GM19025 (cell line): ENCODE measurements around the gene XAGE1B.
"Not testable (repeated sequence)": the region's sequence is repeated elsewhere in the genome, so short reads cannot be mapped to it uniquely, and the experiment has no call there.

Experiments
- ATAC-seq: cut with Tn5 transposase; IDR thresholded peaks from one replicate; pipeline ENCODE4 v1.9.1; 2021; ENCODE audit warnings: mild to moderate bottlenecking, low read depth, moderate library complexity; ENCODE audit not compliant: unreplicated experiment

XAGE1B gene

DNA sequence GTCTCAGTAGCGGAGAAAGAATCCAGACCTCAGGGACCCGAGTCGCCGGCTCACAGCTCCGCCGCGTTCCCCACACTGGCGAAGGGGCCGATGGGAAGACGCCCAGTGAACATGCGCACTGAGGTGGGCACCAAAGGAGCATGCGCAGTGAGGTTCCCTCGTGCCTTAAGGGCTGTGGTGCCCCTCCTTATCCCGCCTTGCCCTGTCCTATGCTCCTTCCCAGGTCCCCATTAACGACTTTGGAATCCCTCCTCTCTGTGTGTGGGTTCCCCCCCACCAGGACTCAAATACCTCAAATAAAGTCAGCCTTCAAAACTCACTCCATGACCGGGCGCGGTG, at the start of gene XAGE1B:
XAGE1B (minus strand) TSS at position 77 of the 339 bp plus-strand sequence. CDS start 1,536 bp downstream, outside the sequence.
- not testable (repeated sequence) for ATAC-seq

DNA sequence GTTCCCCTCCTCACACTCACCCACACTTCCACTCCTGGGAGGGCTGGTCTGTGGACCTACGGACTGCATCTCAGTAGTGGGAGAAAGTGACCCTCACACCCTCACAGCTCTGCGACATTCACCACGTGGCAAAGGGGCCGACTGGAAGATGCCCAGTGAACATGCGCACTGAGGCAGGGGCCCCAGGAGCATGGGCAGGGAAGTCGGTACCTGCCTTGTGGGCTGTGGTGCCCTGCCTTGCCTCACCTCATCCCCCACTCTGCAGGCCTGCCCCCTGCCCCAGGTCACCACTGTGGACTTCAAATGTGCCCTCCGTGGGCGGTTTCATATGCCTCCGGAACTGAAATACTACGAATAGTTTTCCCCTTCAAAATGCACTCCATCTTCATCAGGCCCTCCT, 46.2 kb upstream of the XAGE1B start:
- no peak for ATAC-seq

DNA sequence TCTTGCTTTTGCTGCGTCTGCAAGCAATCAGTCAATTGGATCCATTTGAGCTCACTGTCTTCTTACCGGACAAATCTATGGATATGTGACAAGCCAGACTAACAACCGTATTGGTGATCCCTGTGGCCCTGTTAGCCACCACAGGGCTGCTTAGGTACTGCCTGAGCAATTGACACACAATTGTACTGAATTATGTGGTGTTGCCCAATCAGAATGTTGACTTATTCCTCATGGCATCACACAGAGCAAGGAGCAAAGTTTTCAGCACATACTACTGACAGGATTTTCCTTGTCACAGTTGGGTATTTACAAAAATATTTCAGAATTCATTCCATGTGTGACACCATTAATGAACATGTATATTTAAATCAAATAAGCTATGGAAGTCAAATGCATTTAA, 41.3 kb upstream of the XAGE1B start:
- ATAC-seq: no peak

DNA sequence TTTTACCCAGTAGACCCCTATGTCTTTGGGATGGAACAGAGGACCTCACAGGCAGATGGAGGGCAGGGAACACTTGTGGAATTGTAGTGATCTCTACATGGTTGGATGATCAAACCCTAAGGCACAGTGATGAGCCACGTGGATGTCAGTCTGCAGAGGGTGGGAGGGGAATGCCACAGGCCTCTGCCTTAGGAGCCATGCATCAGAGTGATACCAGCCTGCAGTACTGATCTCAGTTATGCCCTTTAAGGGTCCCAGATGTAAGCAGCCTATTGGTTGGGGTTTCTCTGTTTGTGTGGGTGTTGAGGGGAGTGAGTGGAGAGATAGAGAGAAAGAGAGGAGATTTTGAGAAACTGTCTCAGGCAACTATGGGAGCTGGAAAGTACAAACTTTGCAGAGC, 39.9 kb upstream of the XAGE1B start:
- no peak for ATAC-seq

- ATAC-seq: no peak
Measured at GRCh38 chrX:52553995-52554642, 37.3 kb upstream of the XAGE1B start.

DNA sequence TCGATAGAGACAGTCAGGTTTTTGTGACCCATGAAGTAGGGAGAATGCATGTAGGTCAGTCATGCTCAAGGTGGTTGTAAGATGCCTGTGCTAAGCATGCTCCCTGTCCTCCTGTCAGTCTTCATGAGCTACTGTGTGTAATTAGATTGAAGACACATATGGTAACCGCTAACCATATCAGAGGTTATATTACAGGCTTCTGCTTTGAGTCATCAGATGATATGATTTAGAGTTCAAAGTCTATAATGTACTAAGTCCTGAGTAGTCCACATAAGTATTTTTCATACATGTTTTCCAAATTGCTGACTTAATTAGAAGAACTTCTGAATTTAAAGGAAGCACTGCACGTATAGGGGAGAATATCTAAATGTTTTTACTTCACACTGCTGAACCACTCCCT, 31.9 kb upstream of the XAGE1B start:
- ATAC-seq: not testable (repeated sequence)

DNA sequence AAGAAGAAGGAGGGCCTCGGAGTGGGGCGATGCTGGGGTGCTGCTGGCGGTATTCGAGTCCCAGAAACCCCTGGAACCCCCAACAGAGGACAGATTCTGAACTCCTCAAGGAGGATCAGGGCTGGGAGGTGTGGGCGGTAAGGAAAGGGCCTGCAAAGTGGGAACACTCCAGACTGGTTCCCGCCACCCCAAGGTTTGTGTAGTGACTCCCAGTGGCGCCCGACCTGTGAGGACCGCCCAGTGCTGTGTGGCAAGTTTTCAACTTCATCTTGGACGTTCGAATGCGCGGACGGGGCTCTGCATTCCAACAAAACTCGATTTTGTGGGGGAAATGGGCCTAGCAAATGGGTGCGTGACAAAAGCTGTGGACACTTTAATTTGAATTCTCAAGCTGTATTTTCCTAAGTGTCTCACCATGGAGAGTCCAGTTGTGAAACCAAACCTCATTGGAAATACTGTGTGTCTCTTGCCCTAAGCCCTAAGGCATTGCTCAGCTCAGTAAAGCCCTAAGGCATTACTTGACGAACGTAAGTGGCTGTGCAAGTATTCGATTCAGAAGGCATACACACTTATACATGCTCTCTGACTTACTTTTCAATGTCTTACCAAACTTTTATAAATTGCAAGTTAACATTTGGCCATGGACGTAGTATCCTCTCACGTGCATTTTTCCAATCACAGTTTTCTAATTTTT, 27.4 kb upstream of the XAGE1B start:
- no peak for ATAC-seq

- ATAC-seq: no peak
Measured at GRCh38 chrX:52542311-52542710, 25.4 kb upstream of the XAGE1B start.

DNA sequence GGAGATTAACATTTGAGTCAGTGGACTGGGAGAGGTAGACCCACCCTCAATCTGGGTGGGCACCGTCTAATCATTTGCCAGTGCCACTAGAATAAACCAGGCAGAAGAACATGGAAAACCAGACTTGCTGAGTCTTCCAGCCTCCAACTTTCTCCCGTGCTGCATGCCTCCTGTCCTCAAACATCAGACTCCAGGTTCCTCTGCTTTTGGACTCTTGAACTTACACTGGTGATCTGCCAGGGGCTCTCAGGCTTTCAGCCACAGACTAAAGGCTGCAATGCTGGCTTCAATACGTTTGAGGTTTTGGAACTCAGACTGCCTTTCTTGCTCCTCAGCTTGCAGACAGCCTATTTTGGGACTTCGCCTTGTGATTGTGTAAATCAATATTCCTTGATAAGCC, 24.2 kb upstream of the XAGE1B start:
- not testable (repeated sequence) for ATAC-seq

DNA sequence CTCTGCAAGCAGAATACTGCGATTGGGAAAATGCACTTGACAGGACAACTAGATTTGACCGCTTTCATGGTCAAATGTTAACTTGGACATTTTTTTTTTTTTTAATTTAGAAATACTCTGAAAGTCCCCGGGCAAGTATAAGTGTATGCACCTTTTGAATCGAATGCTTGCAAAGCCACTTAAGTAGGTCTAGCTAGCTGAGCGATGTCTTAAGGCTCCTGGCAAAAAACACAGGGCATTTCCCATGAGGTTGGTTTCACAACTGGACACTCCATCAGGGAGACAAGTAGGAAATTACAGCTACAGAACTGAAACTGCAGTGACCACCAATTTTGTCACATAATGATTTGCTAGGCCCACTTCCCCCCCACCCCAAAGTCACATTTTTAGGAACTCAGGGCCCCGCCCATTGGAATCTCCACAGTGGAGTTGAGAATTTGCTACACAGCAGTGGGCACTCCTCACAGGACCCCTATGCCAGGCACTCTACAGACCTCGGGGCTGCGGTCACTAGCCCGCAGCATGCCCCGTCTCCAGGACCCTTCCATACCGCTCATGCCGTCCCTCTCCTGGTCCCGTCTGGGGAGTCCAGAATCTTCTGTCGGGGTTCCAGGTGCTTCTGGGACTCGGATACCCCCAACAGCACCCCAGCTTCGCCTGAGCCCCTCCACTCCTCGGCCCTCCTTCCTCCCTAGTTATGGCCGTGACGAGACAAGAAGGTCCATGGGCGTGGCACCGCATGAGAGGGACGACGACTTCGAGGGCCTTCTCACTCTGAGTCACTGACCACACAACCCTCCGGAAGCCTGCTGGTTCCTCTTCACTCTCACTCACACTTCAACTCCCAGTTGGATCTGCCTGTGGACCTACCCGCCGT, 515 bp downstream of the XAGE1B start:
- not testable (repeated sequence) for ATAC-seq

- not testable (repeated sequence) for ATAC-seq
Measured at GRCh38 chrX:52511126-52511525, 5.7 kb downstream of the XAGE1B start.

DNA sequence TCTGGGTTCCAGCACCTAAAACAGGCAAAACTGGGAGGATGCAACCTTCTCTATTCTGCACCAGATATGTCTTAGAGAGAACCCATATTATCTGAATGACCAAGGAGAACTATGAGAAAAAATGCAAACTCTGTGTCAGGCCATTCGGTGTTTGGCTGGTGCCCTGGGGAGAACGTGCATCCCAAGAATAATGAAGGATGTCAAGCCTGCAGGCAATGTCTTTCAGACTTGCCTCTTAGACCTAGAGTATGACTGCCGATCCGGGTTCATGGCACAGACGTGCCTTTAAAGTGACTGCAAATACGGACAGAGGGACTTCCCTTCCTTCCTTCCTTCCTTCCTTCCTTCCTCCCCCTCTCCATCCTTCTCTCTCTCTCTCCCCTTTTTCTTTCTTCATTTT, 6.9 kb downstream of the XAGE1B start:
- no peak for ATAC-seq

DNA sequence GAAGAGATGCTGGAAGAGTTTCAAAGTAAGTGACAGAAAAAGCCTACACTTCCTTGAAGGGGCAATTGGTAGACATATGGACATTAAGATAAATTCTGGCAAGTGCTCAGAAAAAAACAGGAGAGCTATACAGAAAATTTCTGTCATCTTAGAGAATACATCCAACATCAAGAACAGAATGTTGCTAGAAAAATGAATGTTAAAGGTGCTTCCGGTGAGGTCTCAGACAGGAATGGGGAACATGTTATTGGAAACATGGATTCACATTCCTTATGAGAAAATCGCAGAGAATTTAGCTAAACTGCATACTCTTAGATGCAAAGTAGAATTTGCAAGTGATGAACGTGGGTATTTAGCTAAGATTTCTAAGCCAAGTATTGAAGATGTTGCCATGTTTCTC, 9.5 kb downstream of the XAGE1B start:
- ATAC-seq: no peak

- ATAC-seq: no peak
Measured at GRCh38 chrX:52504551-52504950, 12.3 kb downstream of the XAGE1B start.

DNA sequence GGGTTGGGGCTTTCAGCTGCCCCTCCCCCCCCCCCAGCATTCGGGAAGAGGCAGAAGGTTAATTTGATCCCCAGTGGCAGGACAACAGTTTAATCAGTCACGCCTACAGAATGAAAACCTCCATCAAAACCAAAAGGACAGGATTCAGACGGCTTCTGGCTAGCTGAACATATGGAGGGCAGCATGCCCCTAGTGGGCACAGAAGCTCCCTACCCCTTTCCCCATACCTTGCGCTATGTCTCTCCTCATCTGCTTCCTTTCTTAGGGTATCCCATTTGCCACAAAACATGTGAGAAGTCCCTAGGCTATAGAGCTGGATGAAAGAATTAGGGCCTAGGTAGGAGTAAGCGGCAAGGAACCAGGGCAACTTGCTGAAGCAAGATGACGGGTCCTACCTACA, 15.5 kb downstream of the XAGE1B start:
- ATAC-seq: not testable (repeated sequence)

DNA sequence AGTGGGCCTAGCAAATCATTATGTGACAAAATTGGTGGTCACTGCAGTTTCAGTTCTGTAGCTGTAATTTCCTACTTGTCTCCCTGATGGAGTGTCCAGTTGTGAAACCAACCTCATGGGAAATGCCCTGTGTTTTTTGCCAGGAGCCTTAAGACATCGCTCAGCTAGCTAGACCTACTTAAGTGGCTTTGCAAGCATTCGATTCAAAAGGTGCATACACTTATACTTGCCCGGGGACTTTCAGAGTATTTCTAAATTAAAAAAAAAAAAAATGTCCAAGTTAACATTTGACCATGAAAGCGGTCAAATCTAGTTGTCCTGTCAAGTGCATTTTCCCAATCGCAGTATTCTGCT, 20.5 kb downstream of the XAGE1B start:
- ATAC-seq: not testable (repeated sequence)

DNA sequence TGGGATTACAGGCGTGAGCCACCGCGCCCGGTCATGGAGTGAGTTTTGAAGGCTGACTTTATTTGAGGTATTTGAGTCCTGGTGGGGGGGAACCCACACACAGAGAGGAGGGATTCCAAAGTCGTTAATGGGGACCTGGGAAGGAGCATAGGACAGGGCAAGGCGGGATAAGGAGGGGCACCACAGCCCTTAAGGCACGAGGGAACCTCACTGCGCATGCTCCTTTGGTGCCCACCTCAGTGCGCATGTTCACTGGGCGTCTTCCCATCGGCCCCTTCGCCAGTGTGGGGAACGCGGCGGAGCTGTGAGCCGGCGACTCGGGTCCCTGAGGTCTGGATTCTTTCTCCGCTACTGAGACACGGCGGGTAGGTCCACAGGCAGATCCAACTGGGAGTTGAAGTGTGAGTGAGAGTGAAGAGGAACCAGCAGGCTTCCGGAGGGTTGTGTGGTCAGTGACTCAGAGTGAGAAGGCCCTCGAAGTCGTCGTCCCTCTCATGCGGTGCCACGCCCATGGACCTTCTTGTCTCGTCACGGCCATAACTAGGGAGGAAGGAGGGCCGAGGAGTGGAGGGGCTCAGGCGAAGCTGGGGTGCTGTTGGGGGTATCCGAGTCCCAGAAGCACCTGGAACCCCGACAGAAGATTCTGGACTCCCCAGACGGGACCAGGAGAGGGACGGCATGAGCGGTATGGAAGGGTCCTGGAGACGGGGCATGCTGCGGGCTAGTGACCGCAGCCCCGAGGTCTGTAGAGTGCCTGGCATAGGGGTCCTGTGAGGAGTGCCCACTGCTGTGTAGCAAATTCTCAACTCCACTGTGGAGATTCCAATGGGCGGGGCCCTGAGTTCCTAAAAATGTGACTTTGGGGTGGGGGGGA, 21.1 kb downstream of the XAGE1B start, which contains the start of gene XAGE1A:
XAGE1A (plus strand) TSS at position 264 of the 874 bp plus-strand sequence. CDS start 1,554 bp downstream, outside the sequence.
- not testable (repeated sequence) for ATAC-seq

GRCh38 chrX:52471301-52471700, 45.6 kb downstream of the XAGE1B start:
- not testable (repeated sequence) for ATAC-seq
